HG03469 (cell line): ENCODE data around the gene ANKRD33B.
A peak's percentile ranks its signal among the peaks of the same experiment; 100 is the strongest.
"Not testable (repeated sequence)": the region's sequence is repeated elsewhere in the genome, so short reads cannot be mapped to it uniquely, and the experiment has no call there.

Source experiments
- ATAC-seq: cut with Tn5 transposase; IDR thresholded peaks from one replicate; pipeline ENCODE4 v1.9.1; 2021; ENCODE audit warnings: mild to moderate bottlenecking, moderate library complexity, moderate number of reproducible peaks; ENCODE audit not compliant: unreplicated experiment

ANKRD33B gene

DNA sequence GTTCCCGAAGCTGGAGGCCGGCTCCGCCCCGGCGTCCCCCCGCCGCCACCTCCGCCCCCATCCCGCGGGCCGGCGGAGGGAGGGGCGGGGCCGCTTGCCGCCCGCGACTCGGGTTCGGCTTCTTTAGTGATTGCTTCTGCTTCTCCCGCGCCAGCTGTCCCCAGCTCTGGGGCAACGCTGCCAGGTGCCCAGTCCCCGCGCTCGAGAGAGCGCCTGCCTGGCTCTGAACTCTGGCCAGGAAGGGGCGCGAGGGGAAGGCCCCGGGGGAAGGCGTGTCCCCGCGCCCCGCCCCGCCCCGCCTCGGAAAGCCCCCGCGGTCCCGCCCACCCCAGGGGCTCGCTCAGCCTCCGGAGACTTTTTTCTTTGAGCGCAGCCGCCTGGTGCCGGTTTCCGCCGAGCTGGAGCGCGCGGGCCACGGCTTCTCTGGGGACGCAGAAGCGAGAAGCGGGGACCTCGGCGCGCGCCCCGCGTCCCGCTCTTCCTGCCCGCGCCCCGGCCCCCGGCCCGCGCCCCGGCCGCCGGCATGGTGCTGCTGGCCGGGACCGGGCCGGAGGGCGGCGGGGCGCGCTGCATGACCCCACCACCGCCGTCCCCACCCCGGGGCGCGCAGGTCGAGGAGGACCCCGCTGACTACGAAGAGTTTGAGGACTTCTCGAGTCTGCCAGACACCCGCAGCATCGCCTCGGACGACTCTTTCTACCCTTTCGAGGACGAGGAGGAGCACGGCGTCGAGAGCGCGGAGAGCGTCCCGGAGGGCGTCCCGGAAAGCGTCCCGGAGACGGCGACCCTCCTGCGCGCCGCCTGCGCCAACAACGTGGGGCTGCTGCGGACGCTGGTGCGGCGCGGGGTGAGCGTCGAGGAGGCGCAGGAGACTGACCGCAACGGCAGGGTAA is at the start of gene ANKRD33B:
ANKRD33B (plus strand) TSS at position 126 of the 893 bp plus-strand sequence; CDS start at position 524, 398 bp downstream.
- peak; percentile 33 for ATAC-seq

DNA sequence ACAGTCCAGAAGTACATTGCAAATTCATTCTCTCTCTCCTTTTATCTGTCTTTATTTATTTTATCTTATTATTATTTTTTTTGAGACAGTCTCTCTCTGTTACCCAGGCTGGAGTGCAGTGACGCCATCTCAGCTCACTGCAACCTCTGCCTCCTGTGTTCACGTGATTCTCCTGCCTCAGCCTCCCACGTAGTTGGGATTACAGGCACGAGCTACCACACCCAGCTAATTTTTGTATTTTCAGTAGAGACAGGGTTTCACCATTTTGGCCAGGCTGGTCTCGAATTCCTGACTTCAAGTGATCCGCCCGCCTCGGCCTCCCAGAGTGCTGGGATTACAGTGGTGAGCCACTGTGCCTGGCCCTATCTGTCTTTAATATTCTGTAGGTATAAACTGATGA is 49.3 kb upstream of the ANKRD33B start:
- ATAC-seq: not testable (repeated sequence)

DNA sequence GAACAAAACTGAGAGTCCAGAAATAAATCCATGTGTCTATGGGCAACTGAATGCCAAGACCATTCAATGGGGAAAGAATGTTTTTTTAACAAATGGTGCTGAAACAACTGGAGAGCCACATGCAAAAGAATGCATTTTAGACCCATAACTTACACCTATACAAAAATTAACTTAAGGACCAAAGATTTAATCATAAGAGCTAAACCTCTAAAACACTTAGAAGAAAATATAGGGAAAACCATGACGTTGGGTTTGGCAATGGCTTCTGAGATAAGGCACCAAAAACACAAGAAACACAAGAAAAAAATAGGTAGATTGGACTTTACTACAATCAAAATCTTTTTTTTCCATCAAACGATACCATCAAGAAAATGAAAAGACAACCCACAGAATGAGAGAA is 48.4 kb upstream of the ANKRD33B start:
- no peak for ATAC-seq

DNA sequence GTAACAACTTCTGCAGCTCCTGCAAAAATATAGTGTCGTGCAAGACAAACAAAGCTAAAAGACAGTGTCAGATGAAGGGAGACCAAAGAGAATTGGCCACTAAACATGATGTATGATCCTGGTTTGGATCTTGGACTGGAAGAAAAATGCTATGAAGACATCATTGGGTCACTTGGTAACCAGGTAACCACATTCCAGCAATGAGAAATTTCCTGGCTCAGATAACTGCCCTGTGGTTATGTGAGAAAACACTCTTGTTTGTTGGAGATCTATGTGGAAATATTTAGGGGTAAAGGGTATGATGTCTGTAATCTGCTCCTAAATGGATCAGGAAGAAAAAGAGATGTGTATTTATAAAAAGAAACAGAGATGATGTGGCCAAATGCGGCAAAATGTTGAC is 45.5 kb upstream of the ANKRD33B start:
- ATAC-seq: no peak

DNA sequence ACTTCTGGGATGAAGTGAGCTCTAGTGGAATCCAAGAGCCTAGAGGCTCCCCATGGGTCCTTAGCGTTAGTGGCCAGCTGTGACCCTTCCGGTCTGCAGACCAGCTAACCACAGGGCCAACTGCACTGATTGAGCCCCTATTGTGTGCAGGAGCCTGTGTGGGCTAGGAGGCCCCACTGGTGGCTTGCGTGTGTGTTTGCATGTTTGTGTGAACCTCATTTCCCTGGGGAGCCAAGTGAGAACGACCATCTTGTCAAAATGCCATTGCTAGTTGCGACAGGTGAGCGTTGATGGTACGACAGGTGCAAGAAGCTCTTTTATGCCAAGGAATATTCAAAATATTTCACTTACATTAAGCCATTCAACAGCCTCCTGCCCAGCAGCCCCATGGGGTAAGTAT is 44.1 kb upstream of the ANKRD33B start:
- no peak for ATAC-seq

DNA sequence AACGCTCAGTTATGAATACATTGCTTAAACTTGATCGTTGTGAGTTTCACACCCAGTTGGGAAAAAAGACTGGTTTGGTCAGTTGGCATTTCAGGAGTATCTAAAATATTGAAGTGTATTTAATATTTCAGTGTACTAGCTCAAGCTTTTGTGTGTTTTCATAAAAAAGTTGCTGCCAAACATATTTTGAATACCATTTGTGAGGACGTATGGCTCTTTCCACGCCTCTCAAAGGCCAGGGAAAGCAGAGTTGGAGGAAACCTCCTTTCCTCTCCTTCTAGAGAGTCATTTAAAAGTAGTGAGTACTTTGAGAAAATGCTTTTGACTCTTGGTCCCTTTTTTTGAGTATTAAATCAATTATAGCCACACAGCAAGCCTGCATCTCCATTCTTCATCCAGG is 43.2 kb upstream of the ANKRD33B start:
- ATAC-seq: no peak

DNA sequence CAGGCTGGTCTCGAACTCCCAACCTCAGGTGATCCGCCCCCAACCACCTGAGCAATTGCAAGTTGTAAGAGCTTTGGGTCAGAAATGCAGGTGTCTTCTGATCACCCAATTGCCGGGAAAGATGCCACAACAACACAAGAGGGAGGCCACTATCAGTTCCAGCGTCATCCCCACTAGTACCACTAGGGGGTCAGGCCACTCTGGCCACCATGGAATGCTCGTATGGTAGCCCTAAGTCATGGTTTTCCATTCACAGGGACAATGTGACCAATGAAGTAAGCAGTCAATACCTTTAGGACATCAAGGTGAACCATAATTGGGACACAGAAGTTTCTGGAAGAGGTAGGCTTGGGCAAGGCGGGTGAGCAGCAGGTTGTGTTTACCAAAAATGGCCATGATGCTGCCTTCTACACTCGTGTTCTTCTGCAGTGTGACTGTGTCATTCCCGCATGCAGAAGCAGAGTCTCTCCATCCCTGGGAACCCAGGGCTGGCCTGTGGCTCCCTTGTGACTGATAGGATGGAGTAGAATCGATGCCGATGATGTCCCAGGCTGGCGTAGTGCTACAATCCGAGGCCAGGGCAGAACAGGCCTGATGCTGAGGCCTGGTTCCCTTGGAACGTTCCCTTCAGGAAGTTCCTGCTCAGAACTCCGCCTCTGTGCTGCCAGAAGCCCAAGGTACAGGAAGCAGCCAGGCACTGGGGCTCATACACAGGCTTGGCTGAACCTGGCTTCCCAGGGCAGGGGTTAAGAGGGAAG is 42.2 kb upstream of the ANKRD33B start:
- no peak for ATAC-seq

DNA sequence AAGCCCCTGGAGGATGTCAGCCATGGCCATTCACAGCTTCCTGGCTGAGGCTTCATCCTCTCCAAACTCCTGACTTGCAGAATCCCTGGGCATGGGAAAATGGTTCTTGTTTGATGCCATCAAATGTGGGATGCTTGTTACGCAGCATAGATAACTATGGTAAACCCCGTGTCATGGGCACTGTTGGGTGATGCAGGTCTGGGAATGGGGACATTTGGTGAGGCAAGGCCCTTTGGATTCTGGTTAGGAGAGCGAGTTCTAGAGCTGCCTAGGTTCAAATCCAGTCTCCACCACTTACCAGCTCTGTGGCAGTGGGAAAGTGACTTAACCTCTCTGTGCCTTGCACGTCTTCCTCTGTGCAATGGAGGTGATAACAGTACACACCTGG is 41.7 kb upstream of the ANKRD33B start:
- no peak for ATAC-seq

DNA sequence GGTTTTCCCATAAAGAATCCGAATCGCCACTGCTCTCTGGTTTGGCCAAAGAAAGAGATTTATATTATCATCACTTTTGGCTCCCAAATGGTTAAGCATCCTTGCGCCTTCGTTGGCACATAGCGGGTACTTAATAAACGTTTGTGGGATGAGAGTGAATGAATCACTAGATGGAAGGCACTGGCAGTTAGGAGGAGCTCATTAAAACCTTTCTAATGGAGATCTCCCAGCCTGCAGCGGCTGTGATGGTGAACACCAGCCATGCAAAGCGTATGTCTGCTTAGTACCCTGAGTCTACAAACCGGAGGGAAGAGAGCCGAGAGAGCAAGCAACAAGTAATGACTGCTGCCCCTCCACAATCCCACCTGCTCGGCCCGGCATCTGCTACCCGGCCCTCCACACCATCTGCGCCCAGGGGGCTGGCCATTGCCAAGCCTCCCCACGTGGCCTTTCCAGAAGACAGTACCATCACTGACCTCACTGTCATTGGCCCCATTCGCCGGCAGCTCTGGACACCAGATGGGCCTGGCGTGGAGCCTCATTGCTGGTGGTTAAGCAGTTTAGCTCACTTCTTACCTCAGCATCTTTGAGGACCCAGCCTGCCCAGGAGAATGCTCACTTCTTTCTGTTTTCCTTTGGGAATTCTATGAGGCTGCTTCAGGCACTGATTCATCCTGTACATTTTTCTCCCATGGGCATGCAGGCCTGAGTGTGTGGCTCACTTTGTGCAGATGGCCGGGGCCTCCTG is 39.3 kb upstream of the ANKRD33B start:
- ATAC-seq: no peak

DNA sequence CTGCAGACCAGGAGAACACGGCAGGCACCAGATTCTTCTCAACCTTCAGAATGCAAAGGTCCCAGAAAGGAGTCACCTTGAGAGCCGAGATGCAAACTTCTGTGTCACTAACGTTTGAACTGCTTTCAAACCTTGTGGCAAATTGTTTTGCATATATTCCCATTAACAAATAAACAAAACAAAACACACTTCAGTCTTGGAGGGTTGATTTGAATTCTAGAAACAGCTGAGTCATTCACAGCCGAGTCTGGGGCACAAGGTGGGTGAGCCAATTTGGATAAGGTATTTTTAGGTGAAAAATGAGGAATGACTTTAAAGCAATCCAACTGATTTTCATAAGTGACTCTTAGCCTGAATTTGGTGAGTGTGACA is 38.8 kb upstream of the ANKRD33B start:
- ATAC-seq: peak; percentile 40

DNA sequence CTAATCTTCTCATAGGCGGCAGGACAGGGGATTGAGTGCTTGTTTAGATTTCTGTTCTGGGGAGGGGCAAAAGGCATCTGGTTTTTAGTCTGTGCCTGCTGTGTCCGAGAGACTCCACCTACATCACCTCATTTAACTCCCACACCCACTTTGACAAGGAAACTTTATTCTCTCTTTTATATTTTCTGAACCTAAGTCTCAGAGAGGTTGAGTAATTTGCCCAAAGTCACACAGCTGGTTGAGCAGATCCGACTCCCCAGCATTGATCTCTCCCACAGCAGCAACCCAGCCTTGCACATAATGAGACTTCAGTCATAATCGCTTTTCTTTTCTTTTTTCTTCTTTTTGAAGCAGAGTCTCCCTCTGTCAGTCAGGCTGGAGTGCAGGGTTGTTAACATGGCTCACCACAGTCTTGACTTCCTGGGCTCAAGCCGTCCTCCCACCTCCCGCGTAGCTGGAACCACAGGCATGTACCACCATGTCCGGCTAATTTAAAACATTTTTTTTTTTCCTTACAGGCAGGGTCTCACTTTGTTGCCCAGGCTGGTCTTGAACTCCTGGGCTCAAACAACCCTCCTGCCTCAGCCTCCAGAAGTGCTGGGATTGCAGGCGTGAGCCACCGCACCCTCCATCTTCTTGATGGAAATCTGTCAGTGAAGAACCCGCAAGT is 36.5 kb upstream of the ANKRD33B start:
- no peak for ATAC-seq

DNA sequence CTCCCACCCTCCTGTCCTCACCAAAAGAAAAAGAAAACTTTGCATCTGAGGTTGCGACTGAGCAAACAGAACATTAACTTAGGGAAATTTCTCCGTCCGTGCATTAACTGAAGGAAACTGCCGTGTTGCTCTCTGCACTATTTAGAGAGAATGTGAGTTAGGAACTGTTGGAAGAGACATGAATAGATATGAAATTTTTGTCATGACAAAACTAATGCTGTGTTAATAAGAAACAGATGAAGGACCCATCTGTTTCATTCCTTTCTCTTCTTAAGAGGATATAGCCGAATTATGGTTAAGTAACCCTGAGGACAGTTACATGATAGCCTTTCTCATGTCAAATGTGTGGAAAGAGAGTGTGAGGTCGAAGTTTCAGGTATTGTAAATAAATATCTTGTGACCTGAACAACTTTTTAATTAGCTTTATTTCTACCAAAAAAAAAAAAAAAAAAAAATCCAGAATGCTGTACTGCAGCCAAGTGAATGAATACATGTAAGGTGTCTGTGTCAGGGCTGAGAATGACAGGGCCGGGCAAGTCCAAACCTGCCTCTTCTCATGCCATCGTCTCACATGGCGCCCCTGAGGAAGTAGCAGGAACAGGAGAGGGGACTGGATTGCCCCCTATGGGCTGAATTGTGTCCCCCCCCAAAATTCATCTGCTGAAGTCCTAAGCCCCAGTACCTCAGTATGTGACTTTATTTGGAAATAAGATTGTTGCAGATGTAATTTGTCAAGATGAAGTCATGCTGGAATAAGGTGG is 35.6 kb upstream of the ANKRD33B start:
- ATAC-seq: no peak

DNA sequence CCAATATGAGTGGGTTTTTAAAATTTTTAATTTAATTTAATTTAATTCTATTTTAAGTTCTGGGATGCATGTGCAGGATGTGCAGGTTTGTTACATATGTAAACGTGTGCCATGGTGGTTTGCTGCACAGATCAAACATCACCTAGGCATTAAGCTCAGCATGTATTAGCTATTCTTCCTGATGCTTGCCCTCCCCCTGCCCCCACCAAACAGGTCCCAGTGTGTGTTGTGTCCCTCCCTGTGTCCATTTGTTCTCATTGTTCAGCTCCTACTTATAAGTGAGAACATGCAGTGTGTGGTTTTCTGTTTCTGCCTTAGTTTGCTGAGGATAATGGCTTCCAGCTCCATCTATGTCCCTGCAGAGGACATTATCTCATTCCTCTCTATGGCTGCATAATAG is 35.0 kb upstream of the ANKRD33B start:
- ATAC-seq: no peak

DNA sequence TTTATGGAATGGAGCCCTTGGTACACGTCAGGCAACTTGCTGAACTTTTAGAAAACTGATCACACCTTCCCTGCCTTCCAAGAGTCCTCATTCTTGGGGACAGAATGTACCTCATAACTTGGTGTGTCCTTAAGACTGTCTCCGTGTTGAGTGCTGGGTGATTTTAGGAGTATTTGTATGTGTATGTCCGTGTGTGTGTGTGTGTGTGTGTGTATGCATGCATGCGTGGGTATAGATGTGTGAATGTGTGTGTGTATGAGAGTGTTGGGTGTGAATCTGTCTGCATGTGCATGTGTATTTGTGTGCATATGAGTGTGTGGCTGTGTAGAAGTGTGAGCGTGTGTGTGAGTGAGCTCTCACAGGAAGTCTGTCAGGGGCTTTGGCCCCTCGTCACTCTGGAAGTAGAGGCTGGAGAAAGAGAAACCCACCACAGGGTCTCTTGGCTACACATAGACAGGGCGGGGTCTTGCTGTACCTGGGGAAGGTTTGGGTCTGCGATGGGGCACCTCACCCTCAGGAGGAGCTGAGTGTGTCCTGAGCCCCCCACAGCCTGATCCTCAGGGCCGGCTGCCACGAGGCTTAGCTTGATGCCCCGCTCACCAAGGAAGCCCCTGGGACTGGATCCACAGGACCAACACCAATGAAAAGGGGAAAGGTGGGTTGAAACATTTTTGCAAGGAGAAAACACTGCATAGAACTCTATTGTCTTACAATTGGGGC is 33.1 kb upstream of the ANKRD33B start:
- no peak for ATAC-seq

DNA sequence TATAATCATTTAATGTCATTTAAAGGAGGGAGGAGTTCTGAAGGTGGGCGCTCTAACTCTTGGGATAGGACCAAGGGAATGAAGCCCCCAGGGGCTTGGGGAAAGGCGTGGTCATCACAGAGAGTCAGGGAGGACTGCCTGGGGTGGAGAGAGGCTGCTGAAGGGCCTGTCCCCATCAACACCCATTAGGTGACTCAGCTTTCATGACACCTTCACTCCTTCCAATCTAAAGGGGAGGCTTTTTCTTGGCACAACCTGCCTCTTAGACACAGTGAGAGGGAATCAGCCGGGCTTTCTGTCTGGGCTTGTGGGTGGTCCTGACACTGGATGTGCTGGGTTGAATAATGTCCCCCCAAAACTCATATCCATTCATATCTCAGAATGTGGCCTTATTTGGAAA is 31.4 kb upstream of the ANKRD33B start:
- no peak for ATAC-seq

DNA sequence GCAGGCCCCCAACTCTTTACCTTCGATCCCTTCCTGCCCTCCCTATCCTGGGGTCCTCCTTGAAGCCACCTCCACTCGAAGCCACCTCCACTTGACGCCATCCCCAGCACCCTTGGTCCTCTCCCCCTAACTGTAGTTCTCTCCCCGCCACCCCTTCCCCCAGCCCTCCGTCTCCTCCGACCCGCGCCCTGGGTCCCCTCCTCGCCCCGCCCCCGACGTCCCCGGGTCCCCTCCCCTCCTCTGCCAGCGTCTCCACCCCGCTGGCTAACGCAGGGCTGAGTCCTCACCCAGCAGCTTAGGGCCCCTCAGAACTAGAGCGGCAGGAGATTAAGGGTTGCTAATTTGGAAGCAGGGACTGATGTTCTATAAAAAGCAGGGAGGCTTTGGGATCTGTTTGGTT is 30.6 kb upstream of the ANKRD33B start:
- ATAC-seq: no peak

DNA sequence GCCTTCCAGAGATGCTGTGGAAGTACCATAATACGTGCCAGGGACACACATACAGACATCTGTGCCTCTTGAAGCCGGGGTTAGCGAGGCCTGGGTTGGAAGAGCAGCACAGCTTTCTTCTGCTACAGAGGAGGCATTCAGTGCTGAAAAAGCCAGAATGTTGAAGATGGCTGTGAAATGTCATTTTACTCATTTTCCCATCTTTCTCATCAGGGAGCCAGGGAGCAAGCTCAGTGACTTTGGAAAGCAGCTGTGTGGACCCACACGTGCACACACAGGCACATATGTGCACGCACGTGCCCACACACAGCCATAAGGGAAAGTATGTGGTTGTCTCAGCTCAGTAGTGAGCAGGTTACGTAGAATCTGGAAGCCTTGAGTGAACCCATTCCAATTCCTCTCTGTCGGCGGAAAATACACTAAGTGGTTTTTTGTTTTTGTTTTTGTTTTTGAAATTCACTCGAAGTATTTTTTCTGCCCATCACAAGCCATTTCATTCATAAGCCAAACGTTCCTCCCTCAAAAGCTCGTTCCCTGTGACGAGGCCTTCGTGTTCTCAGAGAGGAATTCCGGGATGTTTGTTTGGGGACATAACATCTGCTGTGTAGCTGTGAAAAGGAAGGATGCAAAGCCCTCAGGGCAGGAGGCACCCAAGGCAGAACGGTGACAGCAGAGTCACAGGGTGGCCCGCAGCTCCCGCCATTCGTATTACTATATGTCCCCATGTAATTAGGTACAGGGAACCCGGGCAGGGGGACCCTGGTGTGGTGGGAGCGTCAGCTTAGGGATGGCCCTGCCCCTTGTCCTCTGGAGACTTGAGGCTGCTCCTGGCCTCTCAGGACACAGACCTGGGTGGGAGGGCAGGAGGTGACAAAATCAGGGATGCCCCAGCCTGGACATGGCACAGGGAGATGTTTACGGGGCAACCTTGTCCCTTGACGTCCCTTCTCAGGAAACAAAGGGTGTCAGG is 29.0 kb upstream of the ANKRD33B start:
- ATAC-seq: no peak

DNA sequence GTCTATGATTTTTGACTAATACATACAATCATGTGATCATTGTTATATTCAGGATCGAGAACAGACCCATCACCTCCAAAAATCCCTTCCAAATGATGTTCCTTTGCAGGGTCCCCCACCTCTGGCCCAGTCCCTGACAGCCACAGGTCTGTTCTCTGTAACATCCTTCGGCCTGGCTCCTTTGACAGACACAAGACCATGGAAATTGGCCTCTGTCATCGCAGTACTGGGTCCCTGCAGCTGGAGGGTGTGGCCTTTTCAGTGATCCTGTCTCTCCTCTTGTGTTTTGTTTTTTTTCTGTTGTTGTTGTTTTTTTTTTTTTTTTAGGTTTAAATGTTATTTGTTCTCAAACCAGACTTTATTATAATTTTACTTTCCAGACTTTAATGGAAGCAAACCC is 27.4 kb upstream of the ANKRD33B start:
- no peak for ATAC-seq
